Thyroid gland (tissue), 4 donors: ENCODE measurements around the gene FAM53A. TPM values are rescaled to one million over a fixed set of nuclear protein-coding genes. Genes with fewer than 3 reads are reported as not detected.

Experiments
- DNase-seq, 2 donors: peaks; one replicate each; pipeline ENCODE4 v3.0.0-alpha.2; 2019
- H3K27ac ChIP-seq, 3 donors: fragments of 200-600 bp; sonication (generic); 1 replicate in 2 of 3; 2 replicates in 1 of 3; pipeline ENCODE4 v1.5.1; 2016 to 2019; ENCODE audit warnings: mild to moderate bottlenecking in 1 of 3, moderate library complexity in 1 of 3
- H3K27me3 ChIP-seq: fragments of 200-600 bp; sonication (generic); one replicate; pipeline ENCODE4 v1.5.1; 2019
- H3K36me3 ChIP-seq, 2 donors: fragments of 200-600 bp; sonication (generic); one replicate each; pipeline ENCODE4 v1.5.1; 2016 to 2019
- H3K4me1 ChIP-seq, 2 donors: fragments of 200-600 bp; sonication (generic); one replicate each; pipeline ENCODE4 v1.5.1; 2017 to 2019
- H3K4me3 ChIP-seq, 3 donors: fragments of 200-600 bp; sonication (generic); replicated peaks in 1 of 3; 1 replicate in 2 of 3; 2 replicates in 1 of 3; pipeline ENCODE4 v1.5.1; 2016; ENCODE audit warnings: mild to moderate bottlenecking in 1 of 3
- H3K9me3 ChIP-seq: fragments of 200-600 bp; sonication (generic); one replicate; pipeline ENCODE4 v1.5.1; 2017
- CTCF ChIP-seq, 6 experiments: fragments of 200-600 bp in 3 of 6; fragments of 450-650 bp in 3 of 6; sonication (generic) in 3 of 6; IDR thresholded peaks; one replicate each; pipeline ENCODE4 v1.5.1; 2016 to 2019; ENCODE audit warnings: antibody characterized with exemption in 6 of 6, mild to moderate bottlenecking in 2 of 6, inconsistent platforms in 1 of 6, moderate library complexity in 1 of 6
- POLR2A ChIP-seq, 2 donors: fragments of 450-650 bp; IDR thresholded peaks; one replicate each; pipeline ENCODE4 v1.6.1; 2017; ENCODE audit warnings: antibody characterized with exemption in 2 of 2, mild to moderate bottlenecking in 2 of 2, moderate library complexity in 1 of 2
- WGBS, 2 donors: methylation state at CpG; one replicate each; pipeline ENCODE4 v1.1.5; 2017; 5-methylcytosine and 5-hydroxymethylcytosine counted together
- intact Hi-C: fragments of 100-400 bp; cut with DNase I; formaldehyde crosslinking; loops from one replicate; pipeline ENCODE4 v1.15.1; 2023
- total RNA-seq, 4 donors: library from RNA; depleted of rRNA; stranded (reverse); fragments of >200 nt; gene quantifications; one replicate each; pipeline ENCODE4 v1.2.3, GENCODE V29; 2016

Gene FAM53A
- total RNA-seq, 4 donors from 2014 or later, result 17.5 to 34.9 (median 21.7) TPM

GRCh38 chr4:1654216-1654955 lies 29.7 kb downstream of the FAM53A start:
- H3K27ac ChIP-seq, result no peak overlapping the region
- TF ChIP-seq POLR2A (IDR thresholded peaks at IDR 0.05) (no peak), CTCF (IDR thresholded peaks at IDR 0.05) (no peak)
- H3K36me3 ChIP-seq, result no peaks in the 10 kb centered on the region
- no peaks in the 10 kb centered on the region for H3K4me1 ChIP-seq
- no peaks in the 10 kb centered on the region for H3K9me3 ChIP-seq
- intact Hi-C loops, result no loop called here
- DNase-seq, result no peak
- H3K4me3 ChIP-seq, result no peak overlapping the region
- WGBS, 2 donors, result 92% methylated on average over 15 to 18 of the region's 23 CpGs
- H3K27me3 ChIP-seq, result no peaks in the 10 kb centered on the region

- TF ChIP-seq POLR2A (IDR thresholded peaks at IDR 0.05) (no peak), CTCF (IDR thresholded peaks at IDR 0.05) (no peak)
- DNase-seq, result no peak
- no peaks in the 10 kb centered on the region for H3K27me3 ChIP-seq
- no peak overlapping the region for H3K27ac ChIP-seq
- no peaks in the 10 kb centered on the region for H3K4me1 ChIP-seq
- H3K4me3 ChIP-seq, result no peak overlapping the region
- H3K9me3 ChIP-seq, result no peaks in the 10 kb centered on the region
- intact Hi-C loops, result no loop called here
- no peaks in the 10 kb centered on the region for H3K36me3 ChIP-seq
- WGBS, 2 donors, result 89 to 98% methylated on average over 6 to 10 of the region's 10 CpGs
Measured at GRCh38 chr4:1653776-1654175, 30.3 kb downstream of the FAM53A start.

DNA sequence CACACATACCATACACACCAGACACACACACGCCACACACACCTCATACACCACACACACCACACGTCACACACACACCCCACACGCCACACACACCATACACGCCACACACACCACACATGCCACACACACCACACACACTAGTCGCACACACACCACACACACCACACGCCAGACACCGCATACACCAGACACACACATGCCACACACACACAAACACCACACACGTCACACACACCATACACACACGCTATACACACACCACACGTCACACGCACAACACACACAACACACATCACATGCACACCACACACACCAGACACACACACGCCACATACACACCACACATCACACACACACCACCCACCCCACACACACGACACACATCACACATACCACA lies 32.0 kb downstream of the FAM53A start:
- H3K27me3 ChIP-seq, result no peaks in the 10 kb centered on the region
- intact Hi-C loops, result no loop called here
- no peak overlapping the region for H3K27ac ChIP-seq
- WGBS, 2 donors, result 95 to 97% methylated on average over 13 of the region's 13 CpGs
- H3K4me3 ChIP-seq, result no peak overlapping the region
- H3K4me1 ChIP-seq, result no peaks in the 10 kb centered on the region
- TF ChIP-seq POLR2A (IDR thresholded peaks at IDR 0.05), result no peak
- TF ChIP-seq CTCF (IDR thresholded peaks at IDR 0.05), result no peak
- H3K36me3 ChIP-seq, result no peaks in the 10 kb centered on the region
- no peak for DNase-seq
- H3K9me3 ChIP-seq, result no peaks in the 10 kb centered on the region

- 92 to 93% methylated on average over 12 of the region's 13 CpGs for WGBS, 2 donors
- intact Hi-C loops, result no loop called here
- TF ChIP-seq POLR2A (IDR thresholded peaks at IDR 0.05) (no peak), CTCF (IDR thresholded peaks at IDR 0.05) (no peak)
- no peak overlapping the region for H3K4me3 ChIP-seq
- no peak overlapping the region for H3K27ac ChIP-seq
- H3K36me3 ChIP-seq, result no peaks in the 10 kb centered on the region
- H3K27me3 ChIP-seq, result no peaks in the 10 kb centered on the region
- no peaks in the 10 kb centered on the region for H3K4me1 ChIP-seq
- no peak for DNase-seq
- no peaks in the 10 kb centered on the region for H3K9me3 ChIP-seq
Measured at GRCh38 chr4:1651609-1652008, 32.5 kb downstream of the FAM53A start.

- H3K27ac ChIP-seq, result no peak overlapping the region
- H3K27me3 ChIP-seq, result no peaks in the 10 kb centered on the region
- H3K4me3 ChIP-seq, result no peak overlapping the region
- no peaks in the 10 kb centered on the region for H3K36me3 ChIP-seq
- no peaks in the 10 kb centered on the region for H3K9me3 ChIP-seq
- peaks cover 10 to 16% of the 10 kb centered on the region in 2 donors for H3K4me1 ChIP-seq
- 73 to 94% methylated on average over 3 of the region's 3 CpGs for WGBS, 2 donors
- TF ChIP-seq CTCF (IDR thresholded peaks at IDR 0.05) (no peak), POLR2A (IDR thresholded peaks at IDR 0.05) (no peak)
- no peak for DNase-seq
- intact Hi-C loops, result no loop called here
Measured at GRCh38 chr4:1648962-1649361, 35.2 kb downstream of the FAM53A start.
